Caki2 (cell line): Measurements from ENCODE around the gene MX2. TPM values are rescaled to one million over a fixed set of nuclear protein-coding genes. Genes with fewer than 3 reads are reported as not detected.

Experiments used
- DNase-seq: peaks from one replicate; pipeline ENCODE4 v3.0.0-alpha.2; 2015; ENCODE audit warnings: low read depth
- in situ Hi-C: cut with HindIII; loops from 2 replicates; pipeline ENCODE4 v1.10.0; 2016; ENCODE audit warnings: low sequenced_read_pairs, low pct_unique_long_range_greater_than_20kb, mixed read lengths
- total RNA-seq: library from RNA; depleted of rRNA; stranded (reverse); fragments of >200 nt; shearing (Covaris generic); gene quantifications from 2 replicates; pipeline ENCODE4 v1.2.3, GENCODE V29; 2014; ENCODE audit warnings: low replicate concordance

MX2 gene
- total RNA-seq, 1 experiment from 2014 or later, result 4.9 TPM

DNA sequence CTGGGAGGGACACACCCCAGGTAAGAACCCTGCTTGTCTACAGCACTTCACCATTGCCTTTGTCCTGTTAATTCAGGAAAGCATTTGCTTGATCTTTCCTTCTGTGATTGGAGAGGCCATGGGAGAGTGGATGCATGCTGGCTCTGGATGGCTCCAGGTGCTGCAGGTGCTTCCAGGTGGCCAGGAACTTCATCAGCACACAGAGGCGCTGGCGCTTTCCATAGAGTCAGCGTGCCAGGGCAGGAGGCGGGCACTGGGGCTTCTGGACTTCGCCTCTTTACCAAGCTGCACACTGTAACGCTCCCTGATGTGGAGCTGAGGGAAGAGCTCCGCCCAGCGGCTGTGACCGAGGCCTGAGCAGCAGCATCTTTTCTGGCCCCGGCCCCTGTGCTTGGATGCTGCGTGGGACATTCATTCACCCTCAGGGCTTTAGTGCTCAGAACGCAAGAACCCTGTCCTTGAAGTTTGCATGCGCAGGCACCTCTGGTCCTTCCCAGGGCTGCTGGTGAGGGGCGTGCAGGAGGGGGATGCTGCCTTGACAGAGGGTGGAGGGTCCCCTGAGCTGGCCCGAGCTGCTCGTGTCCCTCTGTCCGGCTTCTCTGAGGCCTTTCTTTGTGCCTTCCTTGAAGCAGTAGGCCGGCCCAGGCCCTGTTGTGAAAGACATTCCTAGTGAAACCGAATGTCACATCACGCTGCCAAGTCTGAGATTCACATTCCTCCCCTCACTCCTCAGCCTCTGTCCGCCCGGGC lies 1.6 kb upstream of the MX2 start:
- in situ Hi-C loops, result no loop called here

DNA sequence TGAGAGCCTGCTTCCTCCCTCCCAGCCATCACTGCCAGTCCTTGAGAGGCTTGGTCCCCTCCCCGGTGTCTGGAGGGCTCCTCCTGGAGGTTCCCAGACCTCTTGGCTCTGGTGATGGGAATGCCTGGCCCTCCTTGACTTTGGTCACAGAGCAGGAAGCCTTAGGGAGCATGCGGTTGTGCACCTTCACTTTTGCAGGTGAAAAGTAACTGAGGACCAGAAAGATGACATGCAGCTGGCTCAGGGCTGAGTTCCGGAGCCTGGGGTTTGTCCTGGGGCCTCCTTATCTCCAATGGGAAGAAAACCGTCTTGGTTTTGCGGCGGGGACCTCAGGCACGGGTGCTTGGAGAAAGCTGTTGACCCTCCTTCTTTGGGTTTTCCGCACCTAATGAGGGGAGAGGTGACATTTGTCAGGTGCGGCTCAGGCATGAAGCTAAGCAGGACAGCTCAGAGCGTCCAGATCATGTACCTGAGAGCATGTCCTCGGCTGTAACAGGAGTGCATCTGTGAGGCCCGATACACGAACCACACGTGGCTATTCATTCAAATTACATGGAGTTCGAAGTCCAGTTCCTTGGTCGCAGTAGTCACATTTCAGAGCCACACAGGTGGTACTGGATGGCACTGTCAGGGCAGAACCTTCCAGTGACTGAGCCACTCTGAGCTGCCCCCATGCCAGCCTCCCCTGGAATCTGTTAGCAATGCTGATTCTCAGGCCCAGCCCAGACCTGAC lies 608 bp upstream of the MX2 start:
- DNase-seq, result no peak
- in situ Hi-C loops, result no loop called here

More for the DNA sequence above, 1.6 kb upstream of the MX2 start:
- DNase-seq, result no peak

DNA sequence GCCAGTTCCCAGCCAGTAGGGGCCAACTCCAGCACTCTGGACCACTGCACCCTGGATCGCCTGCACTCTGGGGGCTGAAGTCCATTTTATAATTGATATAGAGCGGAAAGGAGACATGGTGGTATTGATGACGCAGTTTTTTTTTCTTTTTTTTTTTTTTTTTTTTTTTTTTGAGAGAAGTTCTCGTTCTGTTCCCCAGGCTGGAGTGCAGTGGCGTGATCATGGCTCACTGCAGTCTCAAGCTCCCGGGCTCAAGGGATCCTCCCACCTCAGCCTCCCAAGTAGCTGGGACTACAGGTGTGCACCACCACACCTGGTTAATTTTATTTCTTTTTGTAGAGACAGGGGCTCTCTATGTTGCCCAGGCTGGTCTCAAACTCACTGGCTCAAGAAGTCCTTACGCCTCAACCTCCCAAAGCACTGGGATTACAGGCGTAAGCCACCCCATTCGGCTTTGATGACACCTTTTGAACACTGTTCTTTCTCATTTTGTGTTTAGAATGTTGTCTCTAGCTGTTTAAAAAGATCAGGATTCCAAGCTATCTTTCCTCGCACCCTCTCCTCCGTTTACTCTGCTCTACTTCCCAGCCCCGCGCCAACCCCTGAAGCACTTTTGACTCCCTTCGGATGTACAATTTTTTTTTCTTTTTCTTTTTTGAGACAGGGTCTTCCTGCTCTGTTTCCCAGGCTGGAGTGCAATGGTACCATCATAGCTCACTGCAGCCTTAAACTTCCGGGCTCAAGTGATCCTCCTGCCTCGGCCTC lies 960 bp downstream of the MX2 start:
- in situ Hi-C loops, result no loop called here
- DNase-seq, result no peak

DNA sequence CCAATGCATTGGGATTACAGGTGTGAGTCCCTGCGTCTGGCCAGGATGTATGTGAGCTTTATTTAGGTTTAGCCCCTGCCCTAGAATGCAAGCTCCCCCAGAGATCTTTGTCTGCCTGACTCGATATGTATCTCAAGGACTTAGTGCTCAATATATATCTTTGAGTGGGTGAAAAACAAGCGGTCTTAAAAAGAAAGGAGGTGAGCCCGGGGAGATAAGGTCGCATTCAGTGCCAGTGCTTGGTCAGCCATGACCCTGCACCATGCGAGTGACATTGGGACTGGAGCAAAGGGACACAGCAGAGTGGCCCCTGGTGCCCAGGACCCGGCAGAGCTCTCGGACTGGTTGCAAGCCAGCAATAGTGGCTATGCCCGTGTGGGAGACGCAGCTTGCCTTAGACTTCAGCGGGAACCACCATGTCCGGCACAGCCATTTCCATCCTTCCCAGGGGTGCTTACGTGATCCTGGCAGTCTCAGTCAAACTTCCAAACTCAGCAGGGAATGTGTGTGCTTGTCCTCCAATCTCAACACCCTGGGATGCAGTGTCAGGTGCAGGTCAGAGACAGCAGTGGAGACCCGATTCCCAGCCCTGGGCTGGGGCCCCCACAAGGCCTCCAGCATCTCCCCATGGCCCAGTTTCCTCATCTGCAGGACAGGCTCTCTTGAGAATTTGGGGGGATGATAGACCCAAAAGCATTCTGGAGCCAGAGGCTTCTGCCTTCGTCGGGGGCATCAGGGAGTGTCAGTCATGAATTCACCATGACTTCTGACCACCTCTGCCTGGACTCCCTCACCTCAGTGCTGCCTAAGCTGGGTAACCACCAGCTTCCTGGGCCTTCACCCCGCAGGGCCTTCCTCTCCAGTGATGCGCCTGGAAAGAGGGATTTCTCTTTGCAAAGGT lies 1.8 kb downstream of the MX2 start:
- in situ Hi-C loops, result no loop called here
- DNase-seq, result no peak

DNA sequence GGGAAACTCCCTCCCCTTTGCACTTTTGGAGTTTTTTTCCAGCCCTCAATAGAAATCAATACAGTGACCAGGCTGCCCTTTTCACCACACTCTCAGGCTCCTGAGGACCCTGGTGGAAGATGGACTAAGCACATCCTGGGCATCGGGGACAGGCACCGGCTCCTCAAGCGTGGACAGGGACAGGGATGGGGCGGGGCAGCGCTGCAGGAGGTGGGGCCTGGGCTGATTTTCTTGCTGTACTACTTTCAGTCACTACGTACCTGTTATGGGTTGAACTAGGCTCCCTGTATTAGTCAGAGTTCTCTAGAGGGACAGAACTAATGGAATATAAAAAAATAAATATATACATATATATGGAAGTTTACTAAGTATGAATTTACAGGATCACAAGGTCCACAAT lies 2.5 kb downstream of the MX2 start:
- in situ Hi-C loops, result no loop called here

DNA sequence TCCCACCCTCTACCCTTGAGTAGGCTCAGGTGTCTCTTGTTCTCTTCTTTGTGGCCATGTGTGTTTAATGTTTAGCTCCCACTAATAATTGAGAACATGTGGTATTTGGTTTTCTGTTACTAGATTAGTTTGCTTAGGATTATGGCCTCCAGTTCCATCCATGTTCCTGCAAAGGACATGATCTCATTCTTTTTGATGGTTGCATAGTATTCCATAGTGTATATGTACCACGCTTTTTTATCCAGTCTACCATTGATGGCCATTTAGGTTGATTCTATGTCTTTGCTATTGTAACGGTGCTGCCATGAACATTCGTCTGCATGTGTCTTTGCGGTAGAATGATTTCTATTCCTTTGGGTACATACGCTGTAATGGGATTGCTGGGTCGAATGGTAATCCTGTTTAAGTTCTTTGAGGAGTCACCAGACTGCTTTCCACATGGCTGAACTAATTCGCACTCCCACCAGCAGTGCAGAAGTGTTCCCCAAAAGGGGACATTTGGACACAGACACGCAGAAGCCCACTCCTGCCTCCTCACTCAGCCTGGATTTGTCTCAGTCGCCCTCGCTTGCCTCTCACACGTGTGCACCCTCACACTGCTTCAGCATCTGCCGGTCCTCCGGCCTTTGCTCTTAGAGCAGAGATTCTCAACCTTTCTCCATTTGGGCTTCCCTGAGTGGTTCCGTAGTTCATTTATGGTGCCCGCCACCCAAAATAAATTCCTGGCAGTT lies 3.7 kb downstream of the MX2 start:
- no peak for DNase-seq
- in situ Hi-C loops, result no loop called here

More for the DNA sequence above, 2.5 kb downstream of the MX2 start:
- no peak for DNase-seq

DNA sequence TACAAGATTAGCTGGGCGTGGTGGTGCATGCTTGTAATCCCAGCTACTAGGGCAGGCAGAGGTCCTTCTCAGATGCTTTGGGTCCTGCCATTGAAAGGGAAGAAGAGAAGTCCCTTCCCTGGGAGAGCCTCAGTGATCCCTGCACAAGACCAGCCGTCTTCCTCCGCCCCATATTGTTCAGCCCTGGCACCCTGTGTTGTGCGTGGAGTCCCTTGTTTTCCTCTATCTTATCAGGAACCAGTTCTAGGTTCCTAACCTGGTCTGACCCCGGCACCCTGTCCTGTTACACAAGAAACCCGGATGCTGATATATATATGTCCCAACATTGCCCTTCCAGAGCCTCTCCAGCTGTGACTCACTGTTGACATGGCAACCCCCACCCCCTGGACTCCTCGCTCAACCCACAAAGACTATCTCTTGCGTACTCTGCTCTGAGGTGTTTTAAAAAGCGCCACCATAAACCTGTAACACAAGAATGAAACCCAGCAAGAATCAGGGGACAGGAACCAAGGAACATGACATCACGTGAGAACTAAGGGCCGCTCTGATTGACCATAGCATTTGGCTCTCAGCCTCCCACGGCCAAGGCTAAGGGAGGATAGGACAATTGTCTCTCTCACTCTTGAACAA lies 4.8 kb downstream of the MX2 start:
- DNase-seq, result no peak
- in situ Hi-C loops, result no loop called here

DNA sequence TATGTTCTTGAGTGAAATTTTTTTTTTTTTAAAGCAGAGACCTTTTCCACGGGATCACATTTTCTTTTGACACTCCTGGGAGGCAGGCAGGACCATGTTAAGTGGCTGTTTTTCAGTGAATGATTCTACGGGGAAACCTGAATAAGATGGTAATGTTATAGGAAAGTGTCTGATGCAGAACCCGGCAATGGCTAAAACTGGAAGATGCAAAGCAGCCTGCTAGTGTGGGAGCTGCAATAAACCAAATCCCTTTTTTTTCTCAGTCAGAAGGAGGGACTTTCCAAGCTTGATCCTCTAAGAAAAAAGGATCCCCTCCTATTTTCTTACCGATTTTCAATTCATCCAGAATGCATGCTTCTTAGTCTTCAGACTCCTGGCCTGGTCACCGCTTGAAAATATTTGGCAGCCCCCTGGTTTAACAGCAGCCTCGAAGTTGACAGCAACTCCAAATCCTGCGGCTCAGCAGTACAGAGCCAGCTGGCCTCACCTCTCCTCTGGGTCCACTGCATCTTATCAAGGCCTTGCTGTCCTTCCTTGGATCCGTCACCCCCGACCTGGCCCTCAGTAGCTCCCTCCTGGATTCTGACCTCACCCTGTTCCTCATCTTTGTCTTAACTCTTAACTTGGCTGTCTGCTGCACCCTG lies 5.6 kb downstream of the MX2 start:
- in situ Hi-C loops, result no loop called here
- no peak for DNase-seq

DNA sequence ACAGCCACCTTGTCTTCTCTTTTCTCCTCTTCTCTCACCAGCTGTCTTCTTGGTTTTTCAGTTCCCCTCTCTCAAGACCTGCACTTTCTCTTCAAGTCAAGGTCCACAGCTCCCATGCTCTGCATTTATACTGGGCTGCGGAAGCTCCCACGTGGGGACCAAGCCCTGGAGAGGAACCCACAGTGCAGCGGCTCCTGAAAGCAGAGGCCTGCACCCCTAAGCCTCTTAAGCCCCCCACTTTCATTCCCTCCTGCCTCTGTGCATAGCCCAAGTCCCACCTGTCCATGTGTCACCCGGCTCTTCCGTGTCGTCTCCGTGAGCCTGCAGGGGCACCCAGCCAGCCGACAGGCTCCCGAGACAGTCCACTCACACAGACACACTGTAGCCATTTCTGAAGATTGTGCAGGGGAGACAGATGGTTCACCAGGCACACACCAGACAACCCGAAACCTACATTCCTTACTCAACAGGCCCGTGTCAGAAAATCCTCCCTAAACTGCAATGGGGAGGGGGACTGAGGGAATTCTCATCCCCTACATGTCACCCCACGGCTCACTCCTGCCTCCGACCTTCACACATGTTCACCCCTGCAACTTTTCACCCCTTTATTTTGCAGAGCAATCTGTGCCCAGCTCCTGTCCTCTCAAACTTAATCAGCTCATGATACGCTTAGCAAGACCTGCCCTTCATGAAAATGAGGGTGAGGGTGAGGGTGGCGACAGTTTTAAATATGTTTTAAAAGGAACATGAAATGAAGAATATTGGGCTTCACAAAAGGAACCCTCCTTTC lies 6.3 kb downstream of the MX2 start:
- DNase-seq, result no peak
- in situ Hi-C loops, result no loop called here

DNA sequence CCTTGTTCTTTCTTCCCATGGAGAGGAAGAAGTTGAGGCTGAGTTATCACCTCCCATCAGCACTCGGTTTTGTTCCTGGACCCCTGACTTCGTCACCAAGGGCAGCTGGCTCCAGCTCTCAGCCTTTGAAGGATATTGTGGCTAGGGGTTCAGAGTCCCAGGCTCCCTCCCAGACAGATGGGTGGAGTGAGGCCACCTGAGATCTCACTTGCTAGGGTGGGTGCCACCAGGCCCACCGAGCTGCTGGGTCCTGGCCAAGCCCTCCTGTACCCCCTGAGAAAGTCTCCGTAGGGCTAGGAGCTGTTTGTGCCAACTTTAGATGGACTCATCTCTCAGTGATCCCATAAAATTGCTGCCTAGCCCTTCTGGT lies 6.9 kb downstream of the MX2 start:
- DNase-seq, result no peak
- in situ Hi-C loops, result no loop called here

DNA sequence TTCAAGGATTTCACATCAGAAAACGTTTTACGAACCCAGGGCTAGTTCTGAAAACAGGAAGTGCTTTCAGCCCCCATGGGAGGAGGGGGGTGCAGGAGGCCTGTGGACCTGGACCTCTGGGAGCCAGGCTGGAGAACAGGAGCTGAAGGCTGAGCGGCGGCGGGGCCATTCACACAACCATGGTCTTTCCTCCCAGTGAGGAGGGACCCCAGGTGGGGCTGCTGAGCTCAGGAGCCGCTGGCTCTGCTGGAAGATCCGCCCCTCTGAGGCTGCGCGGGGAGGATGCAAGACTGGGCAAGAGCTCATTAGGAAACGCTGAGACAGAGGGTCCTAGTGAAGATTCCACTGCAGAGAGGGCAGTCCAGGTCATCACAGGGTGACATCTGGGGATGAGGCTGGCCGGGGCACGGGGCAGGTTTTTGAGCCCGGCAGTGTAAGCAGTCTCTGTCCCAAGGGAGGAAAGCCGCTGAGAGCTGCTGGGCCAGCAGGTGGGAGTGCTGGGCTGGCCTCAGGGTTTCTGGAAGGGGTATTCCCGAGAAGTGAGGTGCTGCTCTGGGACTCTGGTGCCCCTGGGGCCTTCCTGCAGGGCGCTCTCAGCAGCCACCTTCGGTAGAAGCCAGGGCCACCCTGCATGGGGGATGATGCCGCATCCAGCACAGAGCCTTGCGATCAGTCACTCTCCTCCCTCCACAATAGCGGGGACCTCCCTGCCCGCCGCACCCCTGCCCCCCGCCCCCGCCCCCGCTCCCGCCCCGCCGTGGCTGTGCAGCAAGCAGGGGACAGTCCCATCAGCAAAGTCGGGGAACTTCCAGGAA lies 7.5 kb downstream of the MX2 start:
- DNase-seq, result no peak
- in situ Hi-C loops, result no loop called here

DNA sequence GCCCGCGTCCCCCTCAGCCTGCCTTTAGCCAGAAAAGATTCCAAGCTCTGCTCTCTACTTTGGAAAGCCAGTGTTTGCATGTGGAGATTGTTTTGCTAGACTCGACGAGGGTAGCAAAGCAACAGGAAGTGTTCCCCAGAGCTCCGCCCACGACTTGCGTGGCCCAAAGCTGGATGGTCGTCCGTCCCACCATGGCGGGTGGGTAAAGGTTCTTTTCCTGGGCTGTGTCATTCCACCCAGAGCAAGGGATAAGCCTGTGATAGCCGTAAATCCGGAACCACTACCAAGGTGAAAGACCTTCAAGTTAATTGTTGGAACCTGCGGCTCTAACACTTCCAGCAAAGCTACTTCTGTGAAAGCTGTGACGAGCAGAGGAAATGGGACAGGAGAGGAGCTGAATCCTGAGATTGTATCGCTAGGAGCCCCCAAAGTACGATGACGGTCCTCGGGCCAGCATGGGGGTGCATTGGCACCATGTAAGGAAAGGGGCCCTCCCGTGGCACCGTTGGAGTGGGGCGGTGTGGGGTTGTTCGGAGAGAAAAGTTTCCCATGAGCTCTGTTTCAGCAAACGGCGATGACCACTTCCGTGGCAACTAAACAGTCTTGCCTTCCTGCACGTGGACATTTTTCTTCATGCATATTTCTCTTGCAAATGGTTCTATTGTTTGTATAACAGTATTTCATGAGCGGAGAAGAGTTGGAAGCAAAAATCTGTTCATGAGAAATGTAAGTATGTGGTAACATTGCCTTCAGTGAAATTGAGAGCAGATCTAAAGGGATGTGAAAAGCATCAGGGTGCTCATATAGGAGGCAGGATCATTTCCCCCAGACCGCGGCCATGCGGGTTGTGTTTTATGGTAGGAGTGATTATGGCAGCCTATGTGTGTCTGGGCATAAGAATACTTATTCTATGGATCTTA lies 8.4 kb downstream of the MX2 start:
- in situ Hi-C loops, result no loop called here
- no peak for DNase-seq

DNA sequence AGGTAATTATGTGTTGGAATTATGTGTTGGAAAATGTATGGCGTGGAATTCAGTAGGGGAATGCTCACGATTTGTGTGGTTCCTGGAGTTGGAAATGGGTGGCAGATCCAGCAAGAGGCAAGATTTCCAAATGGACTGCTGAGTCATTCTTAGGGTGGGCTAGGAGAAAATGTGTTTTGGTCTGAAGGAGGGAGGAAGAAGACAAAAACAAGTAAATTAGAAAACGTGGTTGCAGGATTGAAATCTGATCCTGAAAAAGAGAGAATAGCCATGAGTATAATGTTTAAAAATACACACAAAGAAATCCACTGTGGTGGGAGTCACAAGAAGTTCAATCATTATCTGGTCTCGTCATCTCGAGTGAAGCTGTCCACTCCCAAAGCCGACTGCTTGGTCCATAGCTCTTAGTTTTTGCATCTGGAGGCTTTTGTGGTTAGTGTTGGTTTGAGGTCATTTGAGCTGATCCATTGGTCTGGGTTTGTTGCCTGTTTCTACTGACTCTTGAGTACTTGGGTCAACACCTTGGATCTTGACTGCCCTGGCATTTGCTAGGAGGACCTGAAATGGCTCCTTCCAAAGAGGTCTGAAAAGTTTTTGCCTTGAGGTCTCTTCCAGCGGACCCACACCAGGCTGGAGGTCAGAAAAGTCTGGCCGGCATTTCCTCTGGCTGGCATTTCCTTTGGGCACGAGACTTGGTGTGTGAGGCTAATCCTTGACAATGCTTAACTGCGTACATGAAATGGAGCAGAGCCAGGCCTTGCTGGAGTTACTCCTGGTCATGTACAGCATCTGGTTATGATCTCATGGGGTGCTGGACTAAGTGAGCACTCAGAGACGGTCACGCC lies 9.2 kb downstream of the MX2 start:
- DNase-seq, result no peak
- in situ Hi-C loops, result no loop called here

DNA sequence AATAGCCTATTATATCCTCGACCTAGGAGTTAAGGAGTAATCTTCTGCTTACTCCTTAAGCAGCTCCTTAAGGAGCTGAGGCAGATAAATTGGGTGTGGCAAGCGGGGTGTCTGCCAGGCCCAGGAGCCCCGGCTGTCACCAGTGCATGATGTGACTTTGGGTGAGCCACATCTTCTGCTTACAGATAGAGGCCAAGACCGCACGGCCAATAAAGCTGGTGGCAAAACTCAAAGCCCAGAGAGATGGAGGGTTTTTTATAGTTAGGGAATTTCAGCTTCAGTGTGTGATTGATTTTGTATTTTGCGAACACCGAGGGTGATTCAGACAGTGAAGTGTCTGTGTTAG lies 9.8 kb downstream of the MX2 start:
- in situ Hi-C loops, result no loop called here
- no peak for DNase-seq
